Small intestine (tissue), 7 donors: Measurements from ENCODE around the gene MEPCE. TPM values are rescaled to one million over a fixed set of nuclear protein-coding genes. Genes with fewer than 3 reads are reported as not detected.

Experiments used
- DNase-seq, 2 donors: peaks; one replicate each; pipeline versions ENCODE4 v3.0.0 to v3.0.0-alpha.2; 2013
- FAIRE-seq: peaks from 2 replicates; lab custom pipeline; 2012; peaks lifted over from hg19 to GRCh38; lab: Jason Lieb, UNC
- H3K27ac ChIP-seq, 3 donors: one replicate each; pipeline ENCODE4 v1.5.1; 2013; ENCODE audit warnings: low read length in 2 of 3, mild to moderate bottlenecking in 2 of 3, control low read depth in 1 of 3, inconsistent platforms in 1 of 3, low read depth in 1 of 3, moderate library complexity in 1 of 3
- H3K27me3 ChIP-seq, 3 donors: one replicate each; pipeline ENCODE4 v1.6.1; 2013; ENCODE audit warnings: low read length in 3 of 3, inconsistent platforms in 1 of 3; ENCODE audit not compliant: control insufficient read depth in 3 of 3, insufficient read depth in 3 of 3
- H3K36me3 ChIP-seq, 3 donors: one replicate each; pipeline ENCODE4 v1.6.1; 2013; ENCODE audit warnings: low read length in 3 of 3, inconsistent platforms in 1 of 3, low read depth in 1 of 3, mild to moderate bottlenecking in 1 of 3, moderate library complexity in 1 of 3; ENCODE audit not compliant: control insufficient read depth in 3 of 3, insufficient read depth in 2 of 3
- H3K4me1 ChIP-seq, 3 donors: one replicate each; pipeline ENCODE4 v1.6.1; 2013; ENCODE audit warnings: low read length in 2 of 3, inconsistent platforms in 1 of 3, low read depth in 1 of 3, mild to moderate bottlenecking in 1 of 3, moderate library complexity in 1 of 3; ENCODE audit not compliant: control insufficient read depth in 3 of 3, insufficient read depth in 2 of 3
- H3K4me3 ChIP-seq, 3 donors: one replicate each; pipeline ENCODE4 v1.5.1; 2013; ENCODE audit warnings: low read length in 3 of 3, control low read depth in 1 of 3, inconsistent platforms in 1 of 3, low read depth in 1 of 3, mild to moderate bottlenecking in 1 of 3, moderate library complexity in 1 of 3
- H3K9me3 ChIP-seq, 2 donors: one replicate each; pipeline ENCODE4 v1.6.1; 2013; ENCODE audit warnings: low read depth in 1 of 2, low read length in 1 of 2; ENCODE audit not compliant: control insufficient read depth in 2 of 2, insufficient read depth in 1 of 2
- WGBS, 3 donors: extraction: QIAGEN DNeasy Blood & Tissue Kit; methylation state at CpG; one replicate each; pipeline ENCODE4 v1.1.7; 2013; 5-methylcytosine and 5-hydroxymethylcytosine counted together
- polyA plus RNA-seq, 4 donors: library from polyadenylated mRNA; stranded (reverse) in 3 of 4; unstranded in 1 of 4; fragments of 200-250 nt in 3 of 4; fragments of 120-200 nt in 1 of 4; gene quantifications; one replicate each; pipeline versions ENCODE4 v1.2.1 to v1.2.3, GENCODE V29; 2013
- donor health status: healthy with polysubstance abuse.
- donor health status: control.
- donor health status: control.
- donor health status: Bipolar disorder and iron deficiency.
- donor health status: healthy.

Gene MEPCE
- polyA plus RNA-seq, 4 donors, result 26.8 to 41.1 (median 30.7) TPM

- WGBS, 3 donors, result 55 to 70% (median 65%) methylated on average over 1 of the region's 1 CpG
- H3K4me3 ChIP-seq, result no peak overlapping the region
- H3K4me1 ChIP-seq, result no peaks in the 10 kb centered on the region
- no peak for FAIRE-seq
- H3K27me3 ChIP-seq, result no peaks in the 10 kb centered on the region
- no peaks in the 10 kb centered on the region for H3K36me3 ChIP-seq
- peak overlapping the region in 1 of 3 donors; percentile 27 for H3K27ac ChIP-seq
- H3K9me3 ChIP-seq, result no peaks in the 10 kb centered on the region
- DNase-seq, result no peak
Measured at GRCh38 chr7:100413889-100414288, 15.7 kb upstream of the MEPCE start.

- H3K27me3 ChIP-seq, result no peaks in the 10 kb centered on the region
- no peak overlapping the region for H3K4me3 ChIP-seq
- FAIRE-seq (no peak), DNase-seq (no peak)
- no peak overlapping the region for H3K27ac ChIP-seq
- WGBS, 3 donors, result 68 to 81% (median 78%) methylated on average over 5 of the region's 5 CpGs
- no peaks in the 10 kb centered on the region for H3K4me1 ChIP-seq
- H3K9me3 ChIP-seq, result no peaks in the 10 kb centered on the region
- no peaks in the 10 kb centered on the region for H3K36me3 ChIP-seq
Measured at GRCh38 chr7:100415448-100415847, 14.2 kb upstream of the MEPCE start.

- FAIRE-seq, result no peak
- 84 to 90% (median 88%) methylated on average over 1 of the region's 1 CpG for WGBS, 3 donors
- Histone ChIP-seq H3K9me3 (no peaks in the 10 kb centered on the region), H3K27ac (no peak overlapping the region), H3K4me3 (no peak overlapping the region), H3K4me1 (no peaks in the 10 kb centered on the region), H3K36me3 (no peaks in the 10 kb centered on the region), H3K27me3 (no peaks in the 10 kb centered on the region)
- no peak for DNase-seq
Measured at GRCh38 chr7:100418930-100419659, 10.5 kb upstream of the MEPCE start.

- no peak for DNase-seq
- no peak overlapping the region for H3K4me3 ChIP-seq
- no peaks in the 10 kb centered on the region for H3K9me3 ChIP-seq
- no peak for FAIRE-seq
- 78 to 85% (median 82%) methylated on average over 1 of the region's 1 CpG for WGBS, 3 donors
- no peaks in the 10 kb centered on the region for H3K36me3 ChIP-seq
- H3K27ac ChIP-seq, result no peak overlapping the region
- no peaks in the 10 kb centered on the region for H3K4me1 ChIP-seq
- no peaks in the 10 kb centered on the region for H3K27me3 ChIP-seq
Measured at GRCh38 chr7:100419660-100420226, 9.9 kb upstream of the MEPCE start.

- DNase-seq (no peak), FAIRE-seq (no peak)
- no peak overlapping the region for H3K4me3 ChIP-seq
- H3K9me3 ChIP-seq, result peaks cover 0 to 5% of the 10 kb centered on the region in 2 donors
- no peak overlapping the region for H3K27ac ChIP-seq
- peaks cover 0 to 5% (median 0%) of the 10 kb centered on the region in 3 donors for H3K4me1 ChIP-seq
- WGBS, 3 donors, result 76 to 96% (median 82%) methylated on average over 6 of the region's 6 CpGs
- H3K36me3 ChIP-seq, result no peaks in the 10 kb centered on the region
- no peaks in the 10 kb centered on the region for H3K27me3 ChIP-seq
Measured at GRCh38 chr7:100423315-100423714, 6.3 kb upstream of the MEPCE start.

- DNase-seq (no peak), FAIRE-seq (no peak)
- peaks cover 0 to 5% of the 10 kb centered on the region in 2 donors for H3K9me3 ChIP-seq
- no peaks in the 10 kb centered on the region for H3K27me3 ChIP-seq
- WGBS, 3 donors, result 42 to 86% (median 80%) methylated on average over 1 of the region's 1 CpG
- H3K4me3 ChIP-seq, result no peak overlapping the region
- peaks cover 0 to 5% (median 0%) of the 10 kb centered on the region in 3 donors for H3K4me1 ChIP-seq
- no peak overlapping the region for H3K27ac ChIP-seq
- no peaks in the 10 kb centered on the region for H3K36me3 ChIP-seq
Measured at GRCh38 chr7:100425347-100425746, 4.3 kb upstream of the MEPCE start.

GRCh38 chr7:100426516-100426915 lies 3.1 kb upstream of the MEPCE start:
- Histone ChIP-seq H3K9me3 (peaks cover 0 to 5% of the 10 kb centered on the region in 2 donors), H3K27ac (no peak overlapping the region), H3K4me1 (peaks cover 0 to 16% (median 2%) of the 10 kb centered on the region in 3 donors), H3K36me3 (peaks cover 0 to 10% (median 0%) of the 10 kb centered on the region in 3 donors), H3K4me3 (no peak overlapping the region), H3K27me3 (no peaks in the 10 kb centered on the region)
- FAIRE-seq, result no peak
- no peak for DNase-seq

- peak overlapping the region in 1 of 3 donors; percentile 83 for H3K4me3 ChIP-seq
- H3K9me3 ChIP-seq, result peaks cover 0 to 5% of the 10 kb centered on the region in 2 donors
- H3K27me3 ChIP-seq, result no peaks in the 10 kb centered on the region
- 52 to 68% (median 58%) methylated on average over 16 of the region's 16 CpGs for WGBS, 3 donors
- FAIRE-seq, result no peak
- DNase-seq, result no peak
- peaks cover 0 to 22% (median 0%) of the 10 kb centered on the region in 3 donors for H3K36me3 ChIP-seq
- peaks cover 0 to 29% (median 2%) of the 10 kb centered on the region in 3 donors for H3K4me1 ChIP-seq
- peak overlapping the region in 2 of 3 donors; percentile 94 to 100 for H3K27ac ChIP-seq
Measured at GRCh38 chr7:100427762-100428198, 1.9 kb upstream of the MEPCE start.
